ENCODE results near the gene MTM1.

Gene MTM1

DNA sequence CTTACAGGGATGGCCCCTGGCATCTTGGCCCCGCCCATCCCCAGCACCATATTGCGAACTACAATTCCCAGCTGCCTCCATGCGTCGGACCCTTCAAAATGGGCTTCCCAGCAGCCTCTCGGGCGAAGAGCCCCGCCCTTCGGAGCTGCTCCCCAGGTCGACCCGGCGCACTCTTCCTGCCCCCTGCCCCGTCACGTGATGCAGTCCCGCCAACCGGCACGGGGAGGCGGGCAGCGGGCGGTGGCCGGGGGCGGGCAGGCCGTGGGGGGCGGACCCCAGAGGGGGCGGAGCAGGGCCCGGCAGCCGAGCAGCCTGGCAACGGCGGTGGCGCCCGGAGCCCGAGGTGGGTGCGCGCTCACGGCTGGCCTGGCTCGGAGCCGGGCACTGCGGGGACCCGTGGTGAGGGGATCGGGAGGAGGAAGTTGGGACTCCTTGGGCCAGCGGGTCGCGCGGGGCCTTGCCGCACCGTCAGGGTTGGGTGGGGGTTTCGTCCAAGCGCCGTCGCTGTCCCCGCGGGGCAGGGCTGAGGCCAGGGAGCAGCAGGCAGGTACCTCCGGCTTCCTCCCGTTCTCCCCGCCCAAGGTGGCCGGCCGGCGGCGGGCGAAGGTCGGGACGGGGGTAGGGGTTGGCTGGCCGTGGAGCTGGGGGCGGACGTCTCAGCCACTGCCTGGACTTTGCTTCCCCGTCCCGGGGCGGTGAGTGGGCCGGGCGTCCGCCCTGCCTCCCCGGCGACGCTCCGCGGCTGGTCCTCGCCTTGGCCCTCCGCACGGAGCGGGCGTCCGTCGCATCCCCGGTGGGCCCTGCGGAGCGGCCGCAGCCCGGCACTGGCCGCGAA lies at the start of gene MTM1:
TSS of gene MTM1 (plus strand) at position 302 of the 835 bp plus-strand sequence. CDS start 23,994 bp downstream, outside the sequence.
- DNase-seq = peak; percentile 93 to 96

DNA sequence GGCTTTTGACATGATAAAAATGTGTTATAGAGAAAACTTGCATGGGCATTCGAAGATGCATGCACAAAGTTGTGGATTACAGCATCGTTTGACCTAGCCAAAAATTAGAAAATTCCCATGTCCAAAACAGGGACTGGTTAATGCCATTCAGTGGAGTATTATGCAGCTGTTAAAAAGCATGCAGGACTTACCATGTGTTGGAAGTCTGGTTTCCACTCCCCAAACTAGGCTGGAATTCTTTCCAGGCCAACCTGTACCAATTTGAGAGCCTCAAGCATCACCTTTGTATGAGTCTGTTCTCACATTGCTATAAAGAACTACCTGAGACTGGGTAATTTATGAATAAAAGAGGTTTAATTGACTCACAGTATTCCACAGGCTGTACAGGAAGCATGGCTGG lies 45.9 kb upstream of the MTM1 start:
- DNase-seq = no peak

DNA sequence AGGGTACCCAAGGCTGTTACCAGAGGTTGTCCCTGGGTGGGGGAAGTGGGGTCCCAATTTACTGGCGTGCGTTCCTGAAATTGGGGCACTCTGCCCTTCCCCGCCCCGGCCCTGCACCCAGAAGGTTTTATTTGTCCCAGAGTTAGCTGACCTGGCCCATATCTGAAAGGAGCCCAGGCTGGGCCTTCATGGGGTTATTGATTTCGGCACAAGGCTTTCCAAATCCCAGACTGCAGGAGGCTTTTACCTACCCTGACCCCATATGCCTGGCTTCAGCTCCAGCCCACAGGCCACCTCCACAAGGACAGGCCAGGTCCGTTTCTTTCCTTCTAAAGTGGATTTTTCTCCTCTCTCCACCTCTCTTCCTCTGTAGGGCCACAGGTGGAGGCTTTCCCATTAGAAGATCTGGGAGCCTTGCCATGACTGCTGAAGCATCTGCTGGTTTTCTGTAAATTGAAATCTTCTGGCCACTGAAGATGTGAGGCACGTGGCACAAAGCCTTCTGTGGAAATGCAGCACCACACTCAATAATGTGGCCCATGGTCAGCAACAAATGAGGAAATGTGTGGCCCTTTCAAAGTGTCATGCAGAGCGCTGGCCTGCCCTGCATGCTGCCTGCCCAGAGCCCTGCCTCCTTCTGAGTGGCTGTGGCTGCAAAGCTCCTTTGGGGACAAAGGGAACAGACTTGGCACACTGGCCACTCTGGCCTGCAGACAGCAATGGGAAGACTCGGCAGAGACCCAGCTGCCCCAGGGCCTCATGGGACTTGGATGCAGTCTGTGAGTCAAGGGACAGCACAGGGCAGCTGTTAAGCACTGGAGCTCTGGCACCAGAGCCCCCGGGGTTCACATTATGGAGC lies 43.1 kb upstream of the MTM1 start:
- DNase-seq = no peak

DNA sequence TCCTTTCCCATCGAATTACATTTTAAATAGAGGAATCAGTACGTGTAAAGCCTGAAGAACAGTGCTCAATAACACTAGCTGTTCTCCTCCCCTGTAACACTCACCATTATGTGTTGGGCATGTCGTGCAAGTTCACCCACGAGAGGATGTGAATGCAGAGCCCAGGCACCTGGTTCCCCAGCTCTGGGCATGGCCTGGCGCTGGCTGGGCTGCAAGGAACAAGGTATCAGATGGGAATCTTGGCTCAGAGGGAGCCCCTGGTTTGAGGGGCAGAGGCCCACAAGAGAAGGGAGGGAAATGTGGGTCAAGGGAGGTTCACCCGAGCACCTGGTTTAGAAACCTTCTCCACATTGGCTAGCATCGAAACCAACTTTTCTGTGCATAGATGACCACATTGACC lies 41.7 kb upstream of the MTM1 start:
- no peak for DNase-seq

- no peak for DNase-seq
Measured at GRCh38 chrX:150527108-150527507, 41.3 kb upstream of the MTM1 start.

DNA sequence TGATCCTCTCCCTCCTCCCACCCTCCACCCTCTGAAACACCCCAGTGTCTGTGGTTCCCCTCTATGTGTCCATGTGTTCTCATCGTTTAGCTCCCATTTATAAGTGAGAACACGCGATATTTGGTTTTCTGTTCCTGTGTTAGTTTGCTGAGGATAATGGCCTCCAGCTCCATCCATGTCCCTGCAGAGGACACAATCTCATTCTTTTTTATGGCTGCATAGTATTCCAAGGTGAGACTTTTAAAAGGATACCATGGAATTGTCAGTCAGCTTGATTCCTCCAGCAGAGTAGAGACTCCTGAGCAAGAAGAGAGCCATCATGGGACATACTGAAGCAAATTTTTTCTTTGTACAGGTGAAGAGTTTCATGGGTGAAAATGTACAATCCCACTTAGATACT lies 38.8 kb upstream of the MTM1 start:
- DNase-seq = no peak

GRCh38 chrX:150530821-150531220 lies 37.6 kb upstream of the MTM1 start:
- no peak for DNase-seq

DNA sequence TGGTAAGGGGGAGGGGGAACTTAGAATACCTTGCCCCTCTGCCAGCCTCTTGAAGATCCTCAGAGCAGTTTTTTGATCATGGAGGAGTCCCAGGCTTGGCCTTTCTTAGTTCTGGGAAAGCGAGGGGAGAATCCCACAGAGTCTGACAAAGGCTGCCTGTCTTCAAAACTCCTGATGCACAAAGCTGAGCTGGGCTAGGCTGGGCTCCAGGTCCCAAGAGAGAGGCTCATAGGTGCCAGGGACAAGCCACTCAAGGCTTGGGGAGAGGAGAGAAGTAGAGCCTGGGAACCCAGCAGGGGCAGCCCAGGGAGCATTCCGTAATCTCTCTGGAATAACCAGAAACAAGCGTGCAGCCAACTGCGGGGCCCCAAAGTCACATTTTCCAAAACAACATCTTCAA lies 37.0 kb upstream of the MTM1 start:
- DNase-seq = no peak

DNA sequence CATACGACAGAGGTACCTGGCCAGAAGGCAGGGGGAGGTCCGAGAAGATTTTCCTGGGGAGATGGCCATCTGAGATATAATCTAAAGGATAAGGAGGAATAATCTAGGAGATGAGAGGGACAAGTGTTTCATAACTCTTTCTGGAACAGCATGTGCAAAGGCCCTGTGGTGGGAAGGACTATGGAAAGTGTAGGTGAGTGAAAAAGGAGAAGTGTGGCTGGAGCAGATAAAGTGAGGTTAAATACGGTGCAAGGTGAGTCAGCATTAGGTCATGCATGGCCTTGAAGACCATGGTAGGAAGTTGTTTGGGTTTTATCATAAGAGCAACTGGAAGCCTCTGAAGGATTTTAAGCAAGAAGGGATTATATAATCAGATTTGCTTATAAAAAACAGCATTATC lies 34.6 kb upstream of the MTM1 start:
- DNase-seq = no peak

DNA sequence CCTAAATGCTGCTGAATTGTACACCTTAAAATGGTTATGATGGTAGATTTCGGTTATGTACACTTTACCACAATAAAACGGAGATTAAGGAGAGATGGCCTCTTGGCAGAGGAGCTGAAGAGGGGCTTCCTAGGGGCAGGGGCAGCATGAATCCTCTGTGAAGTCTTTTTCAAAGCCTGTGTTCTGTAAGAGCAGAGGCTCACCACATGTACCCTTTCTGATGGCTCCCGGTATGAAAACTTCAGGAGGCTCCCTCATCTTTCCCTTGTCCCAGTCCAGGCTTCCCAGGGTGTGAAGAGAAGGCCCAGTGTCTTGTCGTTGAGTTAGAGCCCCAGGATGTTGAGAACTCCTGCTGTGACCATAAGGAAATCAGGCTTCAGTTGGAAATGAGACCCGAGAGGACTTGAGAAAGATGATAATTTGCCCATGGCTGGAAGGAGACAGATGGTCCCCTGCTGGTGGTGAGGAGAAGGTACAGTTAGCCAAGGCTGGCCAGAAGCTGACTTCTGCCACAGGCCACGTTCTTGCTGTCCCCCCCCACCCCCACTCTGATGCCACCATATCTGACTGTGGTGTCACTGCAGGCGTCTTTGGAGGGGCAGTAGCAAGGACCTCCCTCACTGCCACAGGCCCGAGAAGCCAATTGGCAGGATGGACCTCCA lies 31.8 kb upstream of the MTM1 start:
- DNase-seq = no peak

DNA sequence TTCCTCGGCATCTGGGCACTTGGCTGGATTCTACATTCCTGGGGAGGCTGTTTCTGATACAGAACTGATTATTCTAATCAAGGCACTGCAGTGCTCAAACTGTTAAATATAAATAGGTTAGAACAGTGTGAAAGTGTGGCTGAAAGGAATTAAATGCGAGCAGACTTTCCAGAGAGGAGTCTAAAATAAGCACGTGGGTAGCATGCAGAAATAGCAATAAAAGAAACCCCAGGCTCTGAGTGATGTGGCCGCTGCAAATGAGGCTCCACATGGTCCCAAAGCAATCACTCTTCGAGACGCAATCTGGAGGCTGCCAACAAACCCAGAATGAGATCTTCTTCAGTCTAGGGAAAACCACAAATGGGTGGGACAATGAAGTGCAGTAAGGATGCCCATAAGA lies 30.6 kb upstream of the MTM1 start:
- no peak for DNase-seq

GRCh38 chrX:150540965-150541364 lies 27.5 kb upstream of the MTM1 start:
- DNase-seq = no peak

DNA sequence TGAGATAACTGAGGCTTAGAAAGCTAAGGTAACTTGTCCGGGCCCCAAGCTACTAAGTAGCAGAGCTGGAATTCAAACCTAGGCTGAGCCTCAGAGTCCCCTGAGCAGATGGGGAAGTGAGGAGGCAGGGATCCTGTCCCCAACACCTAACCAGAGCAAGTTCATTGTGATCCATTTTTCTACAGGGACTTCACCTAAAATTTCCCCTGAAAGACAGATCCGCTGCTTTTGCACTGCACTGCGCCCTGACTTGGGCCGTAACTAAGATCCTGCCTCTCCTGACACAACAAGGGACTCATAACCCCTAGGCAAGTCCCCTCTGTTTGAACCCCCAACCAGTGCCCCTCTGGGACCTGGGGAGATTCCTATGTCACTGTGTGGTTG lies 25.6 kb upstream of the MTM1 start:
- no peak for DNase-seq

DNA sequence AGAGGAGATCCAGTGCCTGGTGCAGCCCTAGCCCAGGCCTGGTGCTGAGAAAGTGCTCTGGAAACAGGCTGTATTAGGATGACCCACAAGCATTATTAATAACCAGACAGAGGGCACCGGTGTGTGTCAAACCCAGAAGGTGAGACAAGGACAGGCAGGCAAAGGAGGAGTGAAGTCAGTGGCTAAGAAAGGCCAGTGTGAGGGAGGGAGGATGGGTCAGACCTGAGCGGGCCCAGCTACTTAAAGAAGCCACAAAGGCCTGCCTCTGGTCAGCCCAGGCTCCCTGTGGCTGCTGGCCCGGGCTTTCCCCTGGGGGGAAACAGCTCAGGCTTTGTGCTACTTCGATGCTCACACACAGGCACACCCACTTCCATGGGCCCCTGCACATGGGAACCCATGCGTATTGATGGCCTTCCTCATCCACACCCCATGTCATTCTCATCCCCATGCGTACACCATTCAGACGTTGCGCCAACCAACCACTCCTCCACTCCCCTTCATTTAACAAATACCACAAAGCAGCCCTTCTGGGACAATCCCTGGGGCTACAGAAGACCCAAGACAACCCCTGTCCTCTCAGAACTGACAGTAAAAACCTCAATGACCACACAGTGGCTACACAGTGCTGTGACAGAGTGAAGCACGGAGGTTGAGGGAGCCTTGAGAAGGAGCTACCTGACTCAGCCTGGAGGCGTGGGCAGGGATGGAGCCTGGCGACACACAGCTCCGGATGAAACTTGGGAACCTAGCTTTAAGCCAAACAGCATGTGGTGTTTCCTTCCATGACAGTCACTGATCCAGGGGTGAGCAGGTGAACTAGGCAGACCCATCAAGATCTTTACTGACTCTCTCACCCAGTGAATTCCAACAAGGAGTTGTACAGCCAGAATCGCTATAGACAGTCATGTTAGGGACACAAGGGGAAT lies 24.9 kb upstream of the MTM1 start:
- DNase-seq = no peak

DNA sequence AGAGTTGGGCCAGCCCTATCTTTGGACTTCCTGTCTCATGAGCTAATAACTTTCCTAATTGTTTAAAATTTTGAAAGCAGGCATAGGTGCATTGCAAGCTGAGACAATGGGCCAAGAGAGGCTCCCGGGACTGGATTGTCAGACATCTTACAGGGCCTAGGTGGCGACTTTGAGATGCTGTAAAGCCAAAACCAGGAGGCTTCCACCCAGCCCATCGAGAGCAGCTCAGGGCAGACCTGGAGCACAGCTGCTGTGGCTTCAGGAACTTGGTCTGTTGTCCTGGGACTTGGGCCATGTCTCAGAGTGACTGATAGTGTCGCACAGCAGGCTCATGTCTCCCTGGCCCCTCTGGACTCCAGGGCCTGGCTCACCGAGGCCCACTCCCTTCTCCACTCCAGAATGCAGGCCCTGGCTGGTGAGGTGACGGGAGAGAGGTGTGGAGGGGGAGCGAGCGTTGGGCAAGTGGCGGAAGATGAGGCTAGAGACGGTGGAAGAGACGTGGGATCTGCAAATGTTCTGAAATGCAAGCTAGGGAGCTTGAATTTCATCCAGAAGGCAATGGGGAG lies 24.1 kb upstream of the MTM1 start:
- DNase-seq = no peak

DNA sequence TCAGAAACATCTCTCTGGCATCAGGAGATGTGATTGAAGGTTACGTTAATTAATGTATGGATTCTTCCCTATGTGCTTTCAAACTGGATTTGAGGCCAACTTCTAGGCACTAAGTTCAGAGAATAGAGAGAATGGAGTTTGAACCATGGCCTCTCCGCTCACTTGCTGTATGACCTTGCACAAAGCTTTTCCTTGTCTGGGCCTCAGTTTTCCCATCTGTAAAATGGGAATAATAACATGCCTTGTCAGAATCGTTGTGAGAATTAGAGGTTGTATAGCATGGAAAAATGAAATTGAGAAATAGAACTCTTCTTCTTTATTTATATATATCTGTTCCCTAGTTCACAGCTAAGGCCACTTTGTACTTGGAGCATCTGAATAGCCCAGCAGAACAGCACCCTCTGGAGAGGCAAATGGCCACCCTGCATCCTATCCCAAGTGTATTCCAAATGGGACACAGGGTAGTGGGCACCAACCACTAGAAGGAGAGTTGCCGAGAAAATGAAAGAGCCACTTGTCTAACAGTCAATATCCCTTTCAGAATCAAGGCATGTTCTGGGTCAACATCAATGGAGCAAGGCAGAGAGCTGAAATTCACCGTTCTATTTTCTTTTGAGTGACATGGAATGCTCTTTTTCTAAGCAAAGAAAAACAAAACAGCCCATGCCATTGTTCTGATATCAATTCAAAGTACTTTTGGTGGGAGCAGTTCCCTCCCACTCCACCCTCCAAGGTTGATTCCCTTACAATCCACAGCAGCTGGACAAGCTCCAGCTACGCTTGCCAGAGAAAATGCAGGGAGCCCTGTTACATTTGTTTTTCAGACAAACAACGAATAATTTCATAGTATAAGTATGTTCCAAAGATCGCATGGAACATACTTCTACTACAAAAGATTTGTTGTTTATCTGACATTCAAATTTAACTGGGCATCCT lies 23.3 kb upstream of the MTM1 start:
- DNase-seq = no peak

GRCh38 chrX:150546711-150547153 lies 21.7 kb upstream of the MTM1 start:
- DNase-seq = peak; percentile 39 to 48

- DNase-seq = peak in 1 of 2 donors; percentile 31
Measured at GRCh38 chrX:150547375-150548115, 20.9 kb upstream of the MTM1 start.

DNA sequence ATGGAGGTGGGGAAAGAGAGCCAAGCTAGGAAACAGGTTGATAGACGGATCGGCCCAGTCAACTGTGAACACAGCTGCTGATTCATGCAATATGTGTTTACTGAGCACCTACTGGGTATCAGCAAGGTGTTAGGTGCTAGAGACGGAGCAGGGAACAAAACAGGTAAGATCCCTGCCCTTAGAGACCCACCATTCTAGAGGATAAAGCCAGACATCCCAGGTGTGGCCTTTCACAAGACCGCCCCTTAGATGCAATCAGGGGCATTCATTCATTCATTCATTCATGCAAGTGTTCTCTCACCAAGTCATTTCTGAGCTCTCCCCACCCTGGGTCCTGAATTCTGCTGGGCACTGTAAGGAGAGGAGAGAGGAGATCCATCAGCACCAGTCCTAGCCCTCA lies 20.2 kb upstream of the MTM1 start:
- DNase-seq = no peak

- no peak for DNase-seq
Measured at GRCh38 chrX:150548684-150549083, 19.7 kb upstream of the MTM1 start.

Data from CD4-positive, alpha-beta T cell treated with Interleukin-1 beta for 1 hour (primary cell).